NCI-H526 treated with DMSO at 0.1 percent for 48 hours (cell line): ENCODE measurements around the gene TMEM174.
"Not testable (repeated sequence)": the region's sequence is repeated elsewhere in the genome, so short reads cannot be mapped to it uniquely, and the experiment has no call there.

Source experiments
- DNase-seq: peaks from one replicate; lab custom pipeline; 2025; lab: John Stamatoyannopoulos, UW

TMEM174 gene

DNA sequence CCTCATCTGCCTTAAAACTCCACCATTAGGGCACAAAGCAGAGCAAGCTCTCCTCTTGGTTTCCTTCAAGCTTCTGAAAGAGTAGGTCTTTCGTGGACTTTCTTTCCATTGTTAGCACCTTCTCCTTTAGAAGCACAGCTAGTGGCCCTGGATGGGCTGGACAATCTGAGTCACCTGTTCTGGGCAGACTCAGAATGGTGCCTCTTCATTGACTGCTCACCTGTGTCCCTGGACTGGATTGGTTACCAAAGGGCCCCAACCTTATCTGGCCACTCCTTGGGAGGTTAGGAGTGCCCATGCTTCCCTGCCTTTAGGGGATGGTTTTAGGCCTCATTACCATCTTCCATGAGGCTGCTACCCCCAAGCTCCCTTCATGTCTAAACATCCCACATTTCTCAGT, 23.2 kb downstream of the TMEM174 start:
- DNase-seq = no peak

DNA sequence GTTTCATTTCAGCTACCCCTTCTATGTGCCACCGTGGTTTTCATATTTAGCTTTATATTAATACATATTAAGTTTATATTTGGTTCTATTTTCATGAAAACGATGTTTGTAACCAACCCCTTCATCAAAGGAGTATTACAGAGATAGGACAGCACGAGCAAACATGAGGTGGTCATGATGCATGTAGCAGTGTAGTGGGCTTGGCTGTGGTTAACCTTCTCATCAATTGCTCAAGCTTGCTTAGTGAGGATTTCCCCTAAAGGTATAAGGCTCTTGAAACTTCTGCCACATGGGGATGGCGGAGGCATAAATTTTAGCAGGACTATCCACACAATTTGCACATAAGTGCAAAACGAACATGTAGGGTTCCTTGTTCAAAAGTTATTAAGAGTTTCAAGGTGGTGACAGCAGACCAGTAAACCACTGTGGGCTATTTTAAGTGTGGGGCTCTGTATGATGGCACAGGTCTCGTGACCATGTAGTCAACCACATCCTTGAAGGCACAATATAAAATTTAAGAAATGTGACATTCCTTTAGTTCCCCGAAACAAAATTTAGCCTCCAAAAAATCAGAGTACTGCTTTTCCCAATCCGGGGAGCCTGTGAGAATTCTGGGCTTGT, 24.8 kb downstream of the TMEM174 start:
- no peak for DNase-seq

DNA sequence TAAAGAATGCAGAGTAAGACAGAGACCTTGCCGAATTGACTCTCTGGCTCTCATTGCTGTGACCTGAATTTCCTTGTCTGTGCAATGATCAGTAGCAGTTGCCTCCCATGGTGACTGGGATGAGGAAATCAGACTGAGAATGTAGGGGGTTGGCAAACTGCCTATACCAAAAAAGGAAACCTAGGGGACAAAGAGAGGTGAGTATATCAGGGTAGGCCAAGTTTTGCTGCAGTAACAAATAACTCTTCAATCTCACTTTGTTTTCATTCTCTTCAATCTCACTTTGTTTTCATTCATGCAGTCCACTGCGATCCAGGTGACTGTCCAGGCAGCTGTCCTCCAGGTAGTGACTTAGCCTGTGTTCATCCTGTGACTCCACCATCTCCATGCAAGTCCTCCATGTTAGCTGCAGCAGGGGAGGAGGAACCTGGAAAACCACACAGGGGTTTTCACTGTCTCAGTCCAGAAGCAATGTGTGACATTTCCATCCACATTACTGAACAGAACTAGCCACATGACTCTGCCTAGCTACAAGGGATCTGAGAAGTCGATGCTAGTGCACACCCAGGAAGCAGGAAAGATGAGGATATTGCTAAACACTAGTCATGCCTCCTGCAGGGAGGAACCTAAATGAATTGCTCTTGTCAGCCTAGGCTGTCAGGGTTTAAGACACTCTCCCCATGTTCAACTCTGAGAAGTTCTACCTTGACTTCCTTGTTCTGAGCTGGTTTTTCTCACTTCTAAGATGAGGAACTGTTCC, 26.0 kb downstream of the TMEM174 start:
- no peak for DNase-seq

DNA sequence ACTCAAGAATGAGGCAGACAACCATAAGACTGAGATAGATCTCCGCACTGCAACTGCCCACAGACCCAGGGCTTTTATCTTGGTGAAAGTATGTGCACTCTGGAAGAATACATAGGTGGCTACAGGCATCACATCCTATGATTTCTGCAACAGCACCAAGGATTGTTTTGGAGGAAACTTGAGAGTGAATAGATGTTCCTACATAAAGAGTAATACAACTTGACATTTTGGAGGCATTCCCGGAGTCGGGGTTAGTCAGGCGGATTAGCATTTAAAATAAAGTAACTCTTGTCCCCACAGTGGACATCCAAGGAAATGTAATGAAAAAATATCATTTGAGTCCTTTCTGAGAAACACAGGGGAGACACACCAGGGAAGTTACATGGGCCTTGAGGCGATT, 26.7 kb downstream of the TMEM174 start:
- DNase-seq = no peak

DNA sequence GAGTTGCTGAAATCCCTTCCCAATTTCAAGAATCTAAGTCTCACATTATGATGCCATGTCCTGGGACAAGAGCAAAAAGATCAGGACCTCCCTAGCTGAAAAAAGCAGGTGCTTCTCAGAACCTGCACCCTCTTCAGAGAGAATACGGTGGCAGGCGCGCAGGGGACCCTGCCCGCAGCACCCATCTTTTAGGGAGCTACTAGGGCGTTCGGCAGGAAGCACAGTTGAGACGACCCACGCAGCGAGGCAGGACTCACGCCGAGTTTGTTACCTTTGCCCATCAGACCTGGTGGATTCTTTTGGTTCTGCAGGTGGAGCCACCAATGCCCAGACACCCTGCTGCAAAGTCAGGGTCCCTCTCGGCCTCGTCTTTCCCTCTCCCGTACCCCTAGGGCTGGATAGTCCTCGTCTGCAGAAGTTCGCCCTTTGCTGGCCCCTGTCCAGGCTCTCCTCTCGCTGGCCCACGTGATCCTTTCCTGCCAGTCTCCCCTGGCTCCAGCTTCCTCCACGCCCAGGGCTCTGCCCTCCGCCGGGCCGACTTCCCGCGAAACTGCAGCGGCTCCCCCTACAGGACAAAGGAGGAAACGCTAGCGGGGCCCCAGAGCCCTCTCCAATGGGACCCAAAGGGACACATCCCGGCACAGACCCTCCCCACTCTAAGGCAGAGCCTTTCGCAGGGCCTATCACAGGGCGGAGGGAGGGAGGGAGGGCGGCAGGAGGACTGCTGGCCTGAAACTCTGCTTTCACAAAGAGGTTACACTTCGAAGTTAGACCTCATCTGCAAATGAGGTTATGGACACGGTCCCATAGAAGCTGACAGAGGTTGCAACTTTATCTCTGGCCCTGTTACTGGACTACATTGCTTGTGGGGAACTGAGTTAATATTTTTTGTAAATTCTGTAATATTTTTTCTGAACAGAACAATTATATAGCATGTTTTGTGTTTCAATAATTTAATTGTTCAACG, 28.8 kb downstream of the TMEM174 start:
- DNase-seq = peak; percentile 72

DNA sequence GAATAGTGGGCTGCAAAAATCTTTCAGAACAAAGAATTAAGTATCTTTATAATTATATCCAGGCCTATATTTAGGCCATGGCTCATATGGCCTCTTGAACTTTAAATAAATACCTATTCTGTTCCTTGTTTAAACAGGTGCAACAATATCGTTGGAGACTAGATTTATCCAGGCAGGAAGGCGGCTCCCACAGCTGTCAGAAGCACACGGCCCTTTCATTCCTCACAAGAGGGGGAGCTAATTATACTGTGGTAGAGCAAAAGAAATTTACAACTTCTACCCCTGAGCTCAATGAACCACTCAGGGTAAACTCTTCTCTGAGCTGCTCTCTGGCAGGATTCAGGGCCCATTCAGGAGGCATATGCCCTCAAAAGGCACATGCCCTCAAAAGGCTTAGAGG, 31.3 kb downstream of the TMEM174 start:
- DNase-seq = peak; percentile 68

DNA sequence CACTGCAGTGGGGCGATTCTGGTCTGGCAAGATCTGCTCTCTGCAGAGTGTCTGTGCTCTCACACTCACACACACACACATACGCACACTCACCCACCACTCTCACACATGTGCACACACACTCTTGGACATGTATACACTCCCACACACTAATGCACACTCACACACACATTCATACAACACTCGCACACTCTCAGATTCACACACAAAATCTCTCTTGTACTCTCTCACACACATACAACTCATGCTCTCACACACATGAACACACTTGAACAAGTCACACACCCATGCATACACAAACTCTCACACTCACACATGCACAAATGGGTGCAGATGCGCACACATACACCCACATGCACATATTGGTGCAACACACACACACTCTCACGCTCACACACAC, 31.7 kb downstream of the TMEM174 start:
- no peak for DNase-seq

DNA sequence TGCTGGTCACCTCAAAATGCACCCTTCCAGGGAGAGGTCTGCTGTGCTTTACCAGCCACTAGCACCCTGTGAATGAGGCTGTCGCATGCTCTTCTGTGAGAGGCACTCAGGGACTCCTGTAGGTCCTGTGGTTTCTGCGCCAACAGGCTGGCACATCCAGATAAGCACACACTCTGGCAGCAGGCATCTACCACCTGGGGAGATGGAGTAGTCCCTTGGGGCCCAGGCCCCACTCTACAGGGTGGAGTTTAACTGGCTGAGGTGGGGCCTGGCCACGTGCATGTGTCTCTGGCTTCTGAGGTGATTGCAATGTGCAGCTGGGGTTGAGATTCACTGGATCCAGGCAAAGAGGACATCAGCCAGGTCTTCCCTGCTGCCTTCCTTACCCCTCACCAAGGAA, 32.3 kb downstream of the TMEM174 start:
- DNase-seq = peak; percentile 78

DNA sequence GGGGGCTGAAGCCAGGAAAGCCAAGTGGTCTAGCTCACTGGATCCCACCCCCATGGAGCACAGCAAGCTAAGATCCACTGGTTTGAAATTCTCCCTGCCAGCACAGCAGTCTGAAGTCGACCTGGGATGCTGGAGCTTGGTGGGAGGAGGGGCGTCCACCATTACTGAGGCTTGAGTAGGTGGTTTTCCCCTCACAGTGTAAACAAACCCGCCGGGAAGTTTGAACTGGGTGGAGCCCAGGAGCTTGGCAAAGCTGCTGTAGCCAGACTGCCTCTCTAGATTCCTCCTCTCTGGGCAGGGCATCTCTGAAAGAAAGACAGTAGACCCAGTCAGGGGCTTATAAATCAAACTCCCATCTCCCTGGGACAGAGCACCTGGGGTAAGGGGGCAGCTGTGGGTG, 34.2 kb downstream of the TMEM174 start:
- not testable (repeated sequence) for DNase-seq

DNA sequence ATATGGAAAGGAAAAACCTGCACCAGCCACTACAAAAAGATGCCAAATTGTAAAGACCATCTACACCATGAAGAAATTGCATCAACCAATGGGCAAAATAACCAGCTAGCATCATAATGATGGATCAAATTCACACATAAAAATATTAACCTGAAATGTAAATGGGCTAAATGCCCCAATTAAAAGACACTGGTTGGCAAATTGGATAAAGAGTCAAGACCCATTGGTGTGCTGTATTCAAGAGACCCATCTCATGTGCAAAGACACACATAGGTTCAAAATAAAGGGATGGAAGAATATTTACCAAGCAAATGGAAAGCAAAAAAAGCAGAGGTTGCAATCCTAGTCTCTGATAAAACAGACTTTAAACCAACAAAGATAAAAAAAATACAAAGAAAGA, 36.1 kb downstream of the TMEM174 start:
- DNase-seq = not testable (repeated sequence)

DNA sequence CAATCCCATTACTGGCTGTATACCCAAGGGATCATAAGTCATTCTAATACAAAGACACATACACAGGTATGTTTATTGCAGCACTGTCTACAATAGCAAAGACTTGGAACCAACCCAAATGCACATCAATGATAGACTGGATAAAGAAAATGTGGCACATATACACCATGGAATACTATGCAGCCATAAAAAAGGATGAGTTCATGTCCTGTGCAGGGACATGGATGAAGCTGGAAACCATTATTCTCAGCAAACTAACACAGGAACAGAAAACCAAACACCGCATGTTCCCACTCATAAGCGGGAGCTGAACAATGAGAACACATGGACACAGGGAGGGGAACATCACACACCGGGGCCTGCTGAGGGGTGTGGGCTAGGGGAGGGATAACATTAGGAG, 39.7 kb downstream of the TMEM174 start:
- DNase-seq = not testable (repeated sequence)

DNA sequence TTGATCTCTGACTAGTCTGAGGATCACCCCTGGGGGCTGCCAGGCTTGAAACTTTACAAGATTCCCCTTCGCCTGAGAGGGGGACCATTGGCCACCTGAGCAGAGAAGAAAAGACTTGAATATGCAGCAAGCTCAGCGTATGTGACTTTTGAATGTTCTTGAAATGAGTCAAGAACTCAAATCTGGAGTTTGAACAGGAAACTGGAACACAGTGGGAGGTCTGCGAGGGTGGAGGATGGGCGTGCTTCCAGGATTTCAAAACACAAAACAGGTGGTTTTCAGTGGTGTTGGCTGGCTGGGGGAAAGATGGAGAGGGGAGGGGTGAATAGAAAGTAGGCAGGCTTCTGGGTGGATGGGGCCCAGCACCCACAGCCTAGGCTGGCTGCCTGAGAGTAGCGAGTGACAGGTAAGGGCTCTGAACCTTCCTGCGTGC, 40.6 kb downstream of the TMEM174 start:
- DNase-seq = no peak

DNA sequence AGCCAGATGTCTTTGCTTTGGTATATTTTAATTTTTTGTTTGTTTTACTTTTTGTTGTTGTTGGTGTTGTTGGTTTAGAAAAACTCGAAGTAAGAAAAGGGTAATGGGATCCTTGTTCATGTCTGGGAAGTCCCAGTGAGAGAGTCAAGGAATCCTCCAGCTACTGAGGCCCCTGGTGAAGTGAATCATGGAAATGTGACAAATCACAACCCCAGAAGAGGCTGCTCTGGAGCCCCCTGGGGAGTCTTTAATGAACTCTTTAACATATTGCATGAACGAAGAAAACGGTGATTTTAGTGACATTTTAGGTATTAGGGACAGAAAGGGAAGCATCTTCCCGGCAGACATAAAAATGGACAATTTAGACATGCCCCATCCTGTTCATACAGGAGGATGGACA, 41.3 kb downstream of the TMEM174 start:
- no peak for DNase-seq

DNA sequence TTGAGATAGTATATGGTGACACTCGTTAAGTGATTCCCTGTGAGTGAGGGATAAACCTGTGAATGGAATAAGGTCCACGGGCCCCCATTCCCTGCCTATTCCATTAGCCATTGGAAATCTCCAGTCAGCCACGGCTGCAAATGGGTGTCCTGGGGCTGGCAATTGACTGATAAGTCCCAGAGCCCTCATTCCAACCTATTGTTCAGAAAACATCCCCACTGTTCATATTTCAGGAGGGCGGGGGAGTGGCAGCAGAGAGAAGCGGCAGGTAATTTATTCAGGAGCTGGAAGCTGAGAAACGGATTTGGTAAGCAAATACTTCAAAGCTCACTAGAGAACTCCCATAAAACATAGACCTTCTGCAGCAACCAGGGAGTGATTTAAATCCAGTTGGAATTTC, 42.0 kb downstream of the TMEM174 start:
- DNase-seq = peak; percentile 83

DNA sequence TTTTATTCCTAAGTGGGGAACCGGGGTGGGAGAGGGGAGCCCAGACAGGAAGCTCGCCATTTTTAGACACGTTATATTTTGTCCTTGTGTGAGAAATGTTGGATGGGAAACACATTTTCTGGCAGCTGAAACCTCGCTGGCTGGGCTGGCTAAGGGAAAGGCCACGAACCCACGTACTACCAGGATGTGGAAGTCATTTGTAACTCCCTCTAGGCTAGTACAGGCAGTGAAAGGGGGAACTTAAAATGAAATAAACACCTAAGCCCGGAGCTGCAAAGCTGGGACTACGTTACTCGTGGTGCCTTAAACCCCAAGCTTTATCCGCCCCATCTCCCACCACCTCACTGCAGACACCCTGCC, 42.5 kb downstream of the TMEM174 start:
- no peak for DNase-seq

DNA sequence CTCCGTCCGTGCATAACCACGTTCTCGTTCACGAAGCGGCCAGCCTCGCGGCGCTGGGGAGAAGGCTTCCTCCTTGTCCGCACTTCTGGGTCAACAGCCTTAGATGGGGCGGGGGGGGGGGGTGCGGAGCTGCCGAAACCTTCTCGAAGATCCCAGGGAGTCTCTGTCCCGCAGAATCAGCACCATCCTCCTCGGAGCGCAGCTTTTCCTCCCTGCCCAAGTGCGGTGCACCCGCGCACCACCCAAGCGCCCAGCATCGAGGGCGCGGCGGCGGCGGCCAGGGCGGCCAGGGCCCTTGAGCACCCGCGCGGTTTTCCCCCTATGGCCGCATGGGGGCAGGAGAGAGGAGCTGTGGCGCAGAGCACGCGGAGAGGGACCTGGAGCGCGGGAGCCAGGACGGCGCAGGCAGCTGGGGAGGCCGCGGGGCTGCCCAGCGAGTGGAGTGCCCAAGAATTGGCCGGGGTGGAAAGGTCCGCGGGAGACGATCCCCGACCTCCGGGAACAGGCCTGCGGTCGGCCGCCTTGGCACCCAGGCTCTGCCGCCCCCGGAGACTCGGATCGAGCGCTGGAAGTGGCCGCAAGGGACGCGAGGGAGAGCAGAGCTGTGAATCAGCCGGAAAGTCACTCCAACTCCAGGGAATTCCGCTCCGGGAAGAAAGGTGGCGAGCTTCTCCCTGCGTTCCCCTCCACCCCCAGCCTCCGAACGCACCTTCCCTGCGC, 43.1 kb downstream of the TMEM174 start:
- DNase-seq = peak; percentile 80

DNA sequence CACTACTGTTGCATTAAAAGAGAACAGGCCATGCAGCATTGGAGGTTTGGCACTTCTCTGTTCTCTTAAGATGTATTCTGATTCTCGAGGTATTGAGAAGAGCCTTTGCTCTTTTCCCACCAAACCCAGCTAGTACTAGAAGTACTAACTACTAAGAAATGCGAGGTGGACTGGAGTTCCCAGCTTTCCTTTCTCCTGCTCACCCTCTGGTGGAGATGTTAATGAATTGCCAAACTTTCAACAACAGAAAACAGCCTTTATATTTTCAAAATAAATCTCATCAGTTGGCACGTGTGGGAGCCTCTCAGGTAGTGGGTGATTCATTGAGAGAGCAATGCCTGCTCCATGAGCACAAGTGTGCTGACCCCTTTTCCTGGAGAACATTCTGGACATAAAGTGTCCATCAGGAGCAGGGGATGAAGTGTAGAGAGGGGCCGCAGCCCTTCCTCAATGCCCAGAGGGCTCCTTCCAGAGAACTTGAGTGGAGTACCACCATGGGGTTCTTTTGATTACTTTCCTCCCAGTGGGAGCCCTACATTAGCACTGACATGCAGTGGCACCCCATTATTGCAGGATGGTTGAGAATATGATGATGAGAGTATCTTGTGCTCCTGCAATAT, 45.7 kb downstream of the TMEM174 start:
- DNase-seq = no peak

DNA sequence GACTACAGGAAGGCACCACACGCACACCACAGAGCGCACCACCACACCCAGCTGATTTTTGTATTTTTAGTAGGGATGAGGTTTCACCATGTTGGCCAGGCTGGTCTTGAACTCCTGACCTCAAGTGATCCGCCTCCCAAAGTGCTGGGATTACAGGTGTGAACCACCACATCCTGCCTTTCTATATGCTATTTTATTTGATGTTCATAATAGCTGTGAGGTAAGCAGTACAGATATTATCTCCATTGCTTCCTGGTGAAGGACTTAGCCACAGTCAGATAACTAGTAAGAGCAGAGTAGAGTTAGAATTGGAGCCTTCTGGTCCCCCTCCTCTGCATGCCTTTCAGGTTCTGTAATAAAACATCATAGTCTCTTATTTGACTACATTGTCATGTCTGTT, 46.3 kb downstream of the TMEM174 start:
- not testable (repeated sequence) for DNase-seq

DNA sequence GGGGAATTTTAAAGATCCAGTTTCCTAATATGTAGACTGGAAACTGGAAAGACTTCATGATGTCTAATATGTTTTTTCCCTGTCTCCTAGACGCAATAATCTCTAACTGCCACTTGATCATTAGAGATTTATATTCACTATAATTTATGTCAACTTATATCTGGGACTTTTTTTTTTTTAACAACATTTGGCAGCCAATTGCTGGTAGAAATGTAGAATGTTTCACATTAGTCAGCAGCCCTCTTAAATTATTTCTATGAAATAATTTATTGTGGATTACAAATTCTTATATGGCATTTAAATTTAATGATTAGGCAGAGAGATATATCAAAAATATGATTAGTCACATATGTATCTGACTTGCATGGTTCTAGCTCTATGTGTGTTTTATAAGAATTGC, 48.2 kb downstream of the TMEM174 start:
- DNase-seq = no peak

DNA sequence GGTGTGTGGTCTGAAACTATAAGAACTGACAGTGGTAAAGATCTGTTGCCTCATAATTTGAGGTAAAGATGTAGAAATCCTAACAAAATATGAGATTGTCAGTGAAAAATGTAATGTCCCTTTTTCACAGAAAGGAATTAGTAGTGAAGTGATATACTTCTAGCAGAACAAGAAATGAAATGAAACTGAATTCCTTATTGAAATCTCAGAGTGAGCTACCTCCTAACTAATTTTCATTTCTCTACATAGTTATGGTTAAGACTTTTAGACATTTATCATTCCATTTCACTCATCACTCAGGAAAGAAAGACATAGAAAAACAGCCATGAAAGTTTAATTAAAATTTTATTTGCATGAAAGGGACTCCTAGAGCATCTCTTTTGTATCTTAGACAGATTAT, 48.7 kb downstream of the TMEM174 start:
- DNase-seq = no peak

DNA sequence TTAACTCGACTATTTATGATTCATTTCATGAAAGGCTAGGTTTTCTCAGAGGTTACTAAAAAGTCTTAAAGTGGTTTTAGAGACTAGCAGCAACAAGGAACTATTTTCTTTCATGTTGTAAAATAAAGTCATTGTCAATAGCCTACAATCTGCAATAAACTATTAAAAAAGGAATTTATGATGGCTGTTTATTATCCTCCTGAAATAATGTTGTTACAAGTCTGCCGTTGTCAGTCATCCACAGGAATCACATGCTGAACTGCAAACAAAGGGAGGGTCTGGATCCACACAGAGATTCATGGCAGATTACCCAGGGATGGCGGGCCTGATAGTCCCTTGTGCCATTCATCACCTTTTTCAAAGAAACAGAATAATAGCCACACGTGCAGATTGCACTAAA, 49.2 kb downstream of the TMEM174 start:
- no peak for DNase-seq
